HG02588 (cell line): ENCODE measurements around the gene COX7A2L.

Source experiments
- ATAC-seq: cut with Tn5 transposase; IDR thresholded peaks from one replicate; pipeline ENCODE4 v1.9.1; 2021; ENCODE audit warnings: mild to moderate bottlenecking, moderate library complexity; ENCODE audit not compliant: unreplicated experiment

COX7A2L gene

DNA sequence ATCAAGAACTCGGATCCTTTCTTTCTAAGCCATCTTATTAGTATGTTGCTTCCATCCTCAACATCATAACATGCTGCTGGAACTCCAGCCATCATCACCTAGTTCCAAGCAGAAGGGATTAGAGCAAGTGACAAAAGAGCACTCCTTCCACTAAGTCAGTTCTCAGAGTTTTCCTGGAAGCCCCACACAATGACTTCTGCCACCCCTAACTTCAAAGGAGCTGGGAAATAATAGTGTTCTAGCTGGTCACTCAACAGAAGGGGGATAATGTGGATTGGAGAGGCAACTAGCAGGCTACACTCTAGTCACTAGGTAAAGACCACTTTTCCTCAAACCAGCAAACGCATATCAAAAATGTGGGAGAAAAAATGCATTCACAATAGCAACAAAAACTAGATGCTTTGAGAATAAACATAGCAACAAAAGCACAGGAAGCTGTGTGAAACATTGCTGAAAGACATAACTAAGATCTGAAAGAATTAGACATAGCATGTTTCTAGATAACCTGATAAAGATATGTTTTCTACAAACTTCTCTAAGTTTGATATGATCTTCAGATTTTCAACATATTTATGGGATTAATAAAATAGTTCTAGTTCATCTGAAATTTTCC, 39.5 kb downstream of the COX7A2L start:
- no peak for ATAC-seq

DNA sequence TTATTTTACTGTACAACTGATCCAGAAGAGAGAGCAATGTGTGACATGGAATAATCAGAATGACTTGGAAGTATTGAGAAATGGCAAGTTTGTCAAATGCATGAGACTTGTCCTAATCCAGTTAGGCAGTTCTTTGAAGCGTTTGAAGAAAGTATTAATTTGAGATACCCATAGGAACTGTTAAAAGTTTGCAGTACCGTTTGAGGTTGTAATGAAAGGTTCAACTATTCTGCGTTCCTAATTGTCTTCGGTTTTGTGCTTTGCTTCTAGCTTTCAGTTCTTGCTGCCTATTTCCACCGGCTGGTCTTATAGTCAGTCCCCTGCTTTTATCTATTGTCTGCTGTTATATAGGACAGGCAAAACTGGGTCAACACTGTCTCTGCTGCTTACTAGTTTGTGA, 41.8 kb downstream of the COX7A2L start:
- ATAC-seq: no peak

DNA sequence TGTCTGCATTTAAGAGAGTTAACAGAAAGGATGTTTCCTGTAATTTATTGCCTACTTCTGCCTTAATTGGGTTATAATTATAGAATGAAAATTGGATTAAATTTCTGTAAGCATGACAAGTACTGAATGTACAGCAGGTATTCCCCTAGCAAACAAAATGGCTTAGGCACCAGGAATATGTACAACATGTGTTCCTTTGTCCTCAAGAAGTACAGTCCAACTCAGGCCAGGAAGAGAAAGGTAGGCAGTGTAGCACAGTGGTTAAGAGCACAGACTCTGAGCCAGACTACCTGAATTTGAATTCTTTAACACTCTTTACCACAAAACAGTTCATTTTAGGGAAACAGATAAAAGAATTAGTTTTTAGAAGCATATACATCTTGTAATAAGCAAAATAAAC, 43.1 kb downstream of the COX7A2L start:
- no peak for ATAC-seq

DNA sequence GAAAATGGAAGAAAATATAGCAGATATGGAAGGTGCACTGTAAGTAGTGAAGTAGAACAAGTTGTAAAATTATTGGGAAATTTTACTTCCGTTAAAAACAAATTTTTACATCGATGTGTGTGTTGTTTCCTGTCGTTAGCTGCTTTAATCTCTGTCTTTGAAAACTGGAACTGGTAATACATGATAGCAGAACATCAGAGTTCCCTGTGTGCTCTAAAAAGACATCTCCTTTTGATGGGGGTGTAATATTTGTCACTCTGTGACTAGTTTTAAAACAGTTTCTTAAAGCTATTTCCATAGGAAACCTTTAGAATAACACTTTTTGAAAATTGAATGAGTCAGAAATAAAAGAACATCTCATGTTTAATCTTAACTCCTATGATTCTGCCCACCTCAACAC, 43.5 kb downstream of the COX7A2L start:
- ATAC-seq: no peak

DNA sequence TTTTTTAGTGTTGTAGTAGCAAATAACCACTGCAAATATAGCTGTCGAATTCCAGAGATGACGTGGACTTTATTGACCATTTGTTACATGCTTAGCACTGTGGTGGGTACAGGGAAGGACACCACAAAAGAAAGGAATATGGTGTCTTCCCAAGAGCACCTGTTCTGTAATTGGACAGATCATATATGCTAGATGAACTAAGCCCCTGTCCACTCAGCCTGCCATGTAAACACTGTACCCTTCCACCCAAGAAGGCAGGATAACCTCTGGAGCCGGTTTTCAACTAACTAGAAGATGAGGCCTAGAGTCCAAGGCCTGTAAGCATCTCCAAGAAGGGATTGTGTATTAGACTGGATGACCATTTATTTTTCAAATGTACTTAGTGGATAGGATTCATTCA, 44.1 kb downstream of the COX7A2L start:
- no peak for ATAC-seq

DNA sequence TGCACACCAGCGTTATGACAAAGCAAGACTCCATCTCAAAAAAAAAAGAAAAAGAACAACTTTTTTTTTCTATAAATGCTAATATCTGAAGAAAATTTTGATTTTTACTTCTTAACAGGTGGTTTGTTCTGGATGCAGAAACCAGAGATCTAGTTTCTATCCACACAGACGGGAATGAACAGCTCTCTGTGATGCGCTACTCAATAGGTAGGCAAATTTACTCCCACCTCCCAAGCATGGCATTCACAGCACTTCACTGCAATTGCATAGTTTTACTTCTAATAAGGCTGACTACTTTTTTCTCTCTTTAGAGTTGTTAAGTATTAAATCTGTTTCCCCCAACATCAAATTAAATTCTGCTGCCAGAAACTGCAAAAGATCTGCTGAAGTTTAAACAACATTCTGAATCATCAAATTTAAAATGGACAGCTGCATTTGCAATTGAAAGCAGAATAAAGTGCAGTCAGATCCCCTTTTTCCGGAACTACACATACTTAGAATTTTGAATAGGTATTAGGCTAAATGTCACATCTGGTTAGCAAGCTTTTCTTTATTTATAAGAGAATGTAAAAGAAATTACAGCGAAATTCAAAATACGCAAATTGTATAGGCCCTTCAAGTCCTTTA, 45.1 kb downstream of the COX7A2L start:
- ATAC-seq: no peak

DNA sequence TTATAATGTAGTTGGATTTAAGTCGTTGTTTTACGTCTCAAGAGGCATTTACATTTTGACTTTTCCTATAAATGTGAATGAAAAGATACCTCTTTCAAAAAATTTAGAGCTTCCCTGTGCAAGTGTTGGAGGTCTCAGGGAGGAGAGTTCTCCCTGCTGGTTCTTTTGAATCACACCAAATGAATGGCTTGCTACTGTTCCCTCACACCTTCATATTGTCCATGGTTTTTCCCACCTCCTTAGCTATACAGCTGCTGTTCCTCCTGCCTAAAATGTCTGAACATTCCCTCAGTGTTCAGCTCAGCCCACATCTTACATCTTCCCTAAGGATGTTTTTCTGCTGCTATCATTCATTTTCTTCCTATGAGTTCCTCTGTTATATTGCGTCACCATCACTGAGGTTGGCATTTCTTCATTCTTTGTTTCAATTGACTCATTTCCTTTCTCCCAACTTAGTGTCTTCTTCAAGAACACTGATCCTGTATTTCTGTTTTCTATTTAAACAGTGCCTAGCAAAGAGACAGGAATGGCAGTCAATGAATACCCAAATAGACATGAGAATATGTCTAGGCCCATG, 46.0 kb downstream of the COX7A2L start:
- no peak for ATAC-seq

DNA sequence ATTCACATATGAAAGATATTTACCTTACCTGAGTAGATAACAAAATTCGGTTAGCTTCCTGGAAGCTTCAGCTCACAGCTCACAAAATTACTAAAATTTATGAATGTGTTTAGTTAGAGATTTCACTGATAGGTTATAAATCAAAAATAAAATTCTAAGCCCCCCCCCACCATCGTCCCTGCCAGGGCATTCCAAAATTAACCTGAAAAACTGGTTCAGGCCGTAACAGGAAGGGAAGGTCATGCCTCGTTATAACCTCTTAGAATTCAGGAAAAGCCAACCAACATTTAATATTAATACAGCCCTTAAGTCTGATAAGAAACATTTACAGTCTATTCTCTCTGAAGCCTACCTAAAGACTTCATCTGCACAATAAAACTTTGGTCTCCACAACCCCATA, 48.9 kb downstream of the COX7A2L start:
- no peak for ATAC-seq

DNA sequence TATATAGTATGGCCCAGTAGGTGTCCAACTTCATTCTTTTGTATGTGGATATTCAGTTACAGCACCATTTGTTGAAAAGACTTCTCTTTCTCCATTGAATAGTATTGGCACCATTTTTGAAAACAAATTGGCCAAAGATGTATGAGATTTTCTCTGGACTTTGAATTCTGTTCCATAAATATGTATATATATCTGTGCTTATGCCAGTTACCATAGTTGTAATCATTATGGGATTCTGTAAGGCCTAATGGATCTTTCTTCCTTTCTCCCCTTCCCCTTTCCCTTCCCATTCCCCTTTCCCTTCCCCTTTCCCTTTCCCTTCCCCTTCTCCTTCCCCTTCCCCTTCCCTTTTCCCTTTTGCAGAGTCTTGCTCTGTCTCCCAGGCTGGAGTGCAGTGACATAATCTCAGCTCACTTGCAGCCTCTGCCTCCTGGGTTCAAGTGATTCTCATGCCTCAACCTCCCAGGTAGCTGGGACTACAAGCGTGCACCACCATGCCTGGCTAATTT, 51.0 kb downstream of the COX7A2L start:
- no peak for ATAC-seq

DNA sequence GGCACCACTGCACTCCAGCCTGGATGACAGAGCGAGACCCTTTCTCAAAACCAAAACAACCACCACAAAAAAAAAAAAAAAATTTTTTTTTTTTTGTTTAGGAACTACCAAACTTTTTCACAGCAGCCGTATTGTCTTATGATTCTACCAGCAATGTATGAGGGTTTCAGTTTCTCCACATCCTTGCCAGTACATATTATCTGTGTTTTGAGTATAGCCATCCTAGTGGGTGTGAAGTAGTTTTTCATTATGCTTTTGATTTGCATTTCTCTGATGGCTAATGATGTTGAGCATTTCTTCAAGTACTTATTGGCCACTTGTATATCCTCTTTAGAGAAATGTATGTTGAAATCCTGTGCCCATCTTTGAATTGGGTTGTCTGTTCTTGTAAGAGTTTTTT, 51.7 kb downstream of the COX7A2L start:
- no peak for ATAC-seq

DNA sequence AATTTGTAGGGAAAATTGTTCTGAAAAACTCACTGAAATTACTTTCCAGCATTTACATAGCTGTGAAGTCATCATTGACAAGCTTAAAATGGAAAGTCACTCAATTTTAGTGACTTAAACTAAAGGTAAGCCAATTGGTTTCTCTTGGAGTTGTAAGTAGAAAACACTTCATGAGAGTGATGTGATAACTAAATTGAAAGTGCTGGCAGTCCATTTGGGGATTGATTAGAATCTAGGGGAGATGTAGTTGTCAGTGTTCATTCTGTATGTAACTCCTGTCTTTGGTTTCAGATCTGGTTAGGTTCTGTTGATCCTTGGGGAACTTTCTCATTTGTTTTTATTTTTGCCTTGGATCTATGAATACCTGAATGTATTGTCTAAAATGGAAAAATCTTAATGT, 53.8 kb downstream of the COX7A2L start:
- no peak for ATAC-seq

DNA sequence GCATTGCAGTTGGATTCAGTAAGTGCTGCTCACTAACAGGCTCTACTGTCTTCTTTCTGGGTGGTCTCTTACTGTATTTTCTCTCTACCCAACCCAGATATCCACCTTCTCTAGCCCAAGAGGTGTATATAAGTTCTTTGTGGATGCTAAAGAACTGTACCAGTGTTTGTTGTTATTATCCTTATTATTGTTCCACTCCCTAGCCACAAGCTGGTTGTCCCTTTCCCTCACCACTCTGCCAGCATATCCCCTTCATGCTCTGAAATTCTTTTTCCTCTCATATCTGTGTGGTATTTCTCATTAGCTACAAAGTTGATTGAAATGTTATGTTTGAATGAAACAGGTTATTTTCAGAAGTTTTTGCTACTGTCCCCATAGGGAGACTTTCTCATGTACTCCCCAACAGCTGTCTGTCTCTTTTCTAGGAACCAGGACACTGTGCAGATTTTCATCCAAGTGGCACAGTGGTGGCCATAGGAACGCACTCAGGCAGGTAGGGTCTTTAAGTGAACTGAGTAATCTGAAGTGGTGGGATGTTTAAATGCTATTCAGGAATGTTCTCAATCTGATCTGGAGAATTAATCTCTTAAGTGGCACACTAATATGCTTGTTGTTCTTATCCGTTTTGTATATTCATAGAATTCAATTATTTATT, 56.8 kb downstream of the COX7A2L start:
- ATAC-seq: no peak

DNA sequence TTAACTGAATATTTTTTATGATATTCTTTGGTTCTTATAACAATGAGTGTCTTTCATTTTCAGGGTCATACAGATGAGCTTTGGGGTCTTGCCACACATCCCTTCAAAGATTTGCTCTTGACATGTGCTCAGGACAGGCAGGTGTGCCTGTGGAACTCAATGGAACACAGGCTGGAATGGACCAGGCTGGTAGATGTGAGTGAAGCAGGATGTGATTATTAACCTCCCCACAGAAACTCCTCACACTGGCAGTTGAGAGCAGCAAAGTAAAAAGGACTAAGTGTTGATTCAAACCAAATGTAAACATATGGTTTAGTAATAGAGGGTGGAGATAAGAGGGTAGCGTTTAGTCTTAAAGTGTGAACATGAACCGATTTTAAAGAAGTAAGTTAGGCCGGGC, 57.8 kb downstream of the COX7A2L start:
- no peak for ATAC-seq

DNA sequence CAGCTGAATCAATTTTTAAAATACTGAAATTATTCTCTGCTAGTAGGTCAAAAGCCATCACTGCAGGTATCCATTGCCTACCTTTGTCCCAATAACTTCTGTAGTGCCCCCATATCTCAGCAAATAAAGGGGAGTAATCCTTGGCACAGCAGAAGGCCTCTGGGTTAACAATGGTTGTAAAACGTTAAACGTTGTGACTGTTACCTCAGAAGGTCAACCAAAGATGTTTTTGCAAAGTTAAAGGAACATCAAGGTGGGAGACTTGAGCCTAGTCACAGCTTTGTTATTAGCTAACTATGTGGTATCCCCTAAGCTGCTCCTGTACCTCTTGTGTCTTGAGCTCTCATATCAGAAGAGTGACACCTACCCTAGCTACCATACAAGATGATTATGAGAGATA, 60.5 kb downstream of the COX7A2L start:
- no peak for ATAC-seq
